Uterus (tissue), 2 donors: ENCODE measurements around the gene SASH1.

Experiments
- CTCF ChIP-seq, 4 experiments: fragments of 200-600 bp in 2 of 4; fragments of 450-650 bp in 2 of 4; sonication (generic) in 2 of 4; IDR thresholded peaks; one replicate each; pipeline ENCODE4 v1.5.1; 2016 to 2019; ENCODE audit warnings: antibody characterized with exemption in 4 of 4, mild to moderate bottlenecking in 2 of 4, moderate library complexity in 1 of 4
- POLR2A ChIP-seq, 2 donors: fragments of 450-650 bp; IDR thresholded peaks; one replicate each; pipeline ENCODE4 v1.6.1; 2016; ENCODE audit warnings: antibody characterized with exemption in 2 of 2, mild to moderate bottlenecking in 1 of 2, moderate library complexity in 1 of 2

GRCh38 chr6:148375401-148375800 lies 32.8 kb downstream of the SASH1 start:
- TF ChIP-seq CTCF (IDR thresholded peaks at IDR 0.05) (no peak), POLR2A (IDR thresholded peaks at IDR 0.05) (no peak)
